NT2/D1 (cell line): ENCODE data around the gene CYP2W1.

Source experiments
- DNase-seq: peaks from one replicate; pipeline ENCODE4 v3.0.0-alpha.2; 2011; ENCODE audit warnings: low read depth, low spot score
- H3K27me3 ChIP-seq: 2 replicates; pipeline ENCODE4 v1.6.0; 2011; ENCODE audit warnings: mild to moderate bottlenecking; ENCODE audit not compliant: insufficient read length, insufficient read depth
- H3K36me3 ChIP-seq: 2 replicates; pipeline ENCODE4 v1.6.1; 2011; ENCODE audit warnings: mild to moderate bottlenecking, low read length, mixed read lengths; ENCODE audit not compliant: insufficient read depth, insufficient read length
- H3K4me1 ChIP-seq: 2 replicates; pipeline ENCODE4 v1.5.1; 2011; ENCODE audit not compliant: insufficient read depth, insufficient read length
- H3K4me3 ChIP-seq: 2 replicates; pipeline ENCODE4 v1.5.1; 2011; ENCODE audit warnings: low read depth; ENCODE audit not compliant: insufficient read length
- H3K9ac ChIP-seq: 2 replicates; pipeline ENCODE4 v1.6.0; 2011; ENCODE audit warnings: low read depth; ENCODE audit not compliant: insufficient read length
- H3K9me3 ChIP-seq: 2 replicates; pipeline ENCODE4 v1.5.1; 2011; ENCODE audit warnings: mild to moderate bottlenecking, low read length; ENCODE audit not compliant: insufficient read depth
- SUZ12 ChIP-seq: IDR thresholded peaks from 2 replicates; pipeline ENCODE4 v1.6.1; 2011; ENCODE audit not compliant: insufficient read length, insufficient read depth; ENCODE audit errors: extremely low read depth
- YY1 ChIP-seq: IDR thresholded peaks from 2 replicates; pipeline ENCODE4 v1.6.1; 2011; ENCODE audit not compliant: insufficient read length, insufficient read depth
- ZNF274 ChIP-seq: IDR thresholded peaks from 2 replicates; pipeline ENCODE4 v1.6.1; 2011; ENCODE audit warnings: mild to moderate bottlenecking, low read depth, low read length

The CYP2W1 gene

DNA sequence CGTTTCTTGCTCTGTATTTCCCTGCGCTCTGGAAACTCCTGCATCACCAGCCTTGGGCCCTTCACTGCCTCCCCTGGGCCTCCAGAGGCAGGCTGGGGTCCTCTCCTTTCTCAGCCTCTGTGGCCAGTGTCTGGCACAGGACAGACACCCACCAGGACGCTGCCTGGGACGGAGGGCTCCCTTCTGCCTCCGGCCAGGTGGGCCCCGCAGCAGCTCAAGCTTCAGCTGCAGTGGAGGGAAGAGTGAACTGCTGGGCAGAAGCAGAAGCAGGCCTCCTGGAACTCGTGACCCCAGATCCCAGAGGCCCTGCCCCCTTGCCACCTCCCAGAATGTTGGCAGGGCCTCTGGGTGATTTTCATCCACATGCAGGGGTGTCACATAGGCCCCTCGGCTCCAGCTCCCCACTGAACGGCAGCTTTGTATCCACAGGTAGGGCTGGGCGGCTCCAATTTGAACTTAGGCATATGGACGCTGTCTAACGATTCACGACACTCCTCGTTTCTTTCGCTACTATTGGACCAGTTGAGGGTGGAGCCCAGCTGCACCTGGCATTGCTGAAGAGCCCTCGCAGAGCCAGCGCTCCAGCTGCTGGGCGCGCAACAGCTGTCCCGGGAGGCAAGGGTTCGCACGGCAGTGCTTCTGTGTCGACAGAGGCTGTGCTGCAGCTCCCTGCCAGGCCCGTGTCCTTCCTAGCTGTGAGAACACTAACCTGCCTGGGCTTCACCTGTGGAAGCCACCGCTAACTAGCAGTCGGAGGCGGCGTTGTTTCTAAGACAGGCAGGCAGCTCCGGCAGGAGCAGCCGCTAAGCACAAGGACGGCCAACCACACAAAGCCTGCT is 43.0 kb downstream of the CYP2W1 start:
- TF ChIP-seq SUZ12 (no peak), YY1 (no peak), ZNF274 (no peak)
- no peak for DNase-seq
- Histone ChIP-seq H3K9ac (no peak overlapping the region), H3K36me3 (peaks cover 51% of the 10 kb centered on the region), H3K4me1 (peaks cover 26% of the 10 kb centered on the region), H3K9me3 (peaks cover 3% of the 10 kb centered on the region; the same call in 1 of the 2 replicates), H3K4me3 (no peak overlapping the region), H3K27me3 (peaks cover 9% of the 10 kb centered on the region)

DNA sequence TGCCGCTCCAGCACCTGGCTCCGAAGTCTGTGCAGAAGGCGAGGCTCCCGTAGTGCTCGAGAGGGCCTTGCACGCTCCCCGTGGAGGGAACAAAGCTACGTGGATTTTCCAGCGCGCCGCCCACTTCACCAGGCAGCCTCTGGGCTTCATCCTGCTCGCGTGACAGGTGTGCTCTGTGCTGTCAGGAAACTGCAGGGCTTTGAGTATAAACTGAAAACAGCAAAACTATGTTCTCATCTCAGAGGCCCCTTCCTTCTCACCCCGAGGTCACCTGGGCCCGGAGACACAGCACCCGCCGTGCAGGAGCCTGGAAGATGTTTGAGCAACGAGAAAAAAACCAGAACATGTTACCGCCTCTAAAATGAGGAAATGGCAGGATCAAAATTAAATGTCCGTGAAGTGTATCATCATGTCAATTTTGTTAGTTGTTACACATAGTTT is 43.8 kb downstream of the CYP2W1 start:
- Histone ChIP-seq H3K4me3 (no peak overlapping the region), H3K27me3 (peaks cover 9% of the 10 kb centered on the region), H3K4me1 (peaks cover 25% of the 10 kb centered on the region), H3K9me3 (no peaks in the 10 kb centered on the region), H3K36me3 (peaks cover 43% of the 10 kb centered on the region), H3K9ac (no peak overlapping the region)
- DNase-seq = no peak
- no peak for TF ChIP-seq ZNF274
- TF ChIP-seq SUZ12 = no peak
- no peak for TF ChIP-seq YY1

GRCh38 chr7:1027242-1028043 is 44.5 kb downstream of the CYP2W1 start:
- Histone ChIP-seq H3K9me3 (no peaks in the 10 kb centered on the region), H3K9ac (peak overlapping the region; percentile 87), H3K36me3 (peaks cover 36% of the 10 kb centered on the region), H3K4me1 (peaks cover 25% of the 10 kb centered on the region), H3K4me3 (peak overlapping the region; percentile 58), H3K27me3 (peaks cover 9% of the 10 kb centered on the region)
- DNase-seq = no peak
- TF ChIP-seq SUZ12 (no peak), ZNF274 (no peak), YY1 (no peak)

GRCh38 chr7:1028044-1028770 is 45.2 kb downstream of the CYP2W1 start:
- Histone ChIP-seq H3K9me3 (no peaks in the 10 kb centered on the region), H3K4me3 (peak overlapping the region; percentile 58), H3K9ac (peak overlapping the region; percentile 87), H3K36me3 (peaks cover 29% of the 10 kb centered on the region), H3K4me1 (peaks cover 22% of the 10 kb centered on the region), H3K27me3 (peaks cover 9% of the 10 kb centered on the region)
- peak; percentile 74 for DNase-seq
- TF ChIP-seq YY1 (no peak), SUZ12 (no peak), ZNF274 (no peak)

GRCh38 chr7:1028775-1029636 is 46.0 kb downstream of the CYP2W1 start:
- peaks cover 25% of the 10 kb centered on the region for H3K36me3 ChIP-seq
- H3K9me3 ChIP-seq = no peaks in the 10 kb centered on the region
- H3K27me3 ChIP-seq = peaks cover 9% of the 10 kb centered on the region
- peak; percentile 76 for DNase-seq
- H3K4me3 ChIP-seq = peak overlapping the region; percentile 58
- peaks cover 19% of the 10 kb centered on the region for H3K4me1 ChIP-seq
- TF ChIP-seq YY1 (no peak), ZNF274 (no peak), SUZ12 (no peak)
- peak overlapping the region; percentile 72 for H3K9ac ChIP-seq
